Measurements from ENCODE around the gene AMN1. TPM values are rescaled to one million over a fixed set of nuclear protein-coding genes. Genes with fewer than 3 reads are reported as not detected.

The AMN1 gene

GRCh38 chr12:31626270-31626995 is 102.4 kb downstream of the AMN1 start:
- H3K79me1 ChIP-seq (ENCODE audit: low read length): no peaks in the 10 kb centered on the region

GRCh38 chr12:31622038-31622437 is 106.8 kb downstream of the AMN1 start:
- no peaks in the 10 kb centered on the region for H3K36me3 ChIP-seq (ENCODE audit: control insufficient read depth, insufficient read depth, low read length)
- H3K27ac ChIP-seq (ENCODE audit: low read depth, low read length): no peak overlapping the region
- H3K4ac ChIP-seq (ENCODE audit: low read depth, low read length): no peak overlapping the region
- H2BK5ac ChIP-seq (ENCODE audit: low read length): no peak overlapping the region
- no peak overlapping the region for H3K4me2 ChIP-seq (ENCODE audit: low read length)
- no peak overlapping the region for H3K18ac ChIP-seq (ENCODE audit: low read length)
- no peaks in the 10 kb centered on the region for H3K27me3 ChIP-seq (ENCODE audit: insufficient read depth, low read length, poor library complexity)
- no peak overlapping the region for H2AK5ac ChIP-seq (ENCODE audit: low read length)
- H3K79me1 ChIP-seq (ENCODE audit: low read length): no peaks in the 10 kb centered on the region
- H3K56ac ChIP-seq (ENCODE audit: low read length): no peak overlapping the region
- no peak overlapping the region for H4K5ac ChIP-seq (ENCODE audit: low read length)
- no peak overlapping the region for H4K8ac ChIP-seq (ENCODE audit: low read depth, low read length)
- H3K4me1 ChIP-seq (ENCODE audit: control insufficient read depth, low read depth, low read length): no peaks in the 10 kb centered on the region
- no peaks in the 10 kb centered on the region for H3K79me2 ChIP-seq (ENCODE audit: control insufficient read depth, insufficient read depth, low read length)
- H3K4me3 ChIP-seq (ENCODE audit: low read length): no peak overlapping the region
- H3K23ac ChIP-seq (ENCODE audit: low read length): no peak overlapping the region
- no CpG with 5 or more reads among the region's 4 CpGs for WGBS (ENCODE audit: extremely low coverage, insufficient coverage, low lambda C conversion rate)
- H2BK120ac ChIP-seq (ENCODE audit: low read depth, low read length): no peak overlapping the region
- H2BK15ac ChIP-seq (replicated peaks; ENCODE audit: low read depth): no peak overlapping the region
- no peak for DNase-seq
- H3K9ac ChIP-seq (ENCODE audit: low read length): no peak overlapping the region

More at GRCh38 chr12:31626270-31626995, 102.4 kb downstream of the AMN1 start:
- H2BK15ac ChIP-seq (replicated peaks; ENCODE audit: low read depth): no peak overlapping the region
- no peak overlapping the region for H4K5ac ChIP-seq (ENCODE audit: low read length)
- no peak overlapping the region for H3K4me3 ChIP-seq (ENCODE audit: low read length)
- H4K8ac ChIP-seq (ENCODE audit: low read depth, low read length): no peak overlapping the region
- no peak overlapping the region for H3K9ac ChIP-seq (ENCODE audit: low read length)
- H3K36me3 ChIP-seq (ENCODE audit: control insufficient read depth, insufficient read depth, low read length): no peaks in the 10 kb centered on the region
- H3K23ac ChIP-seq (ENCODE audit: low read length): no peak overlapping the region
- no peak overlapping the region for H2BK5ac ChIP-seq (ENCODE audit: low read length)
- H3K18ac ChIP-seq (ENCODE audit: low read length): no peak overlapping the region
- no peak overlapping the region for H2BK120ac ChIP-seq (ENCODE audit: low read depth, low read length)
- H3K56ac ChIP-seq (ENCODE audit: low read length): no peak overlapping the region
- no CpG with 5 or more reads among the region's 7 CpGs for WGBS (ENCODE audit: extremely low coverage, insufficient coverage, low lambda C conversion rate)
- no peak overlapping the region for H3K4me2 ChIP-seq (ENCODE audit: low read length)
- no peak for DNase-seq
- H3K27ac ChIP-seq (ENCODE audit: low read depth, low read length): no peak overlapping the region
- no peaks in the 10 kb centered on the region for H3K4me1 ChIP-seq (ENCODE audit: control insufficient read depth, low read depth, low read length)
- no peaks in the 10 kb centered on the region for H3K27me3 ChIP-seq (ENCODE audit: insufficient read depth, low read length, poor library complexity)
- no peaks in the 10 kb centered on the region for H3K79me2 ChIP-seq (ENCODE audit: control insufficient read depth, insufficient read depth, low read length)
- no peak overlapping the region for H2AK5ac ChIP-seq (ENCODE audit: low read length)
- H3K4ac ChIP-seq (ENCODE audit: low read depth, low read length): no peak overlapping the region

Small RNA genes lying within 50 kb of the gene (small RNA-seq; reads per million reads assigned to genes)
- not detected for gene AC023157.2 (ENCODE audit: insufficient read depth)
